H1 (cell line): ENCODE results near the gene FMNL1. TPM values are rescaled to one million over a fixed set of nuclear protein-coding genes. Genes with fewer than 3 reads are reported as not detected.

Experiments used
- CHD7 ChIP-seq: fragments of 300-600 bp; sonication (generic); IDR thresholded peaks from 2 replicates; pipeline ENCODE4 v1.7.1; 2012; ENCODE audit warnings: low read length, moderate library complexity, mild to moderate bottlenecking, inconsistent platforms; ENCODE audit not compliant: insufficient replicate concordance
- polyA plus RNA-seq, 7 experiments: library from polyadenylated mRNA; depleted of rRNA in 3 of 7; stranded (reverse) in 5 of 7; unstranded in 2 of 7; fragments of >200 nt in 5 of 7; fragments of 200-250 nt in 2 of 7; gene quantifications; 1 replicate in 5 of 7; 2 replicates in 1 of 7; 4 replicates in 1 of 7; pipeline versions ENCODE4 v1.2.1 to v1.2.3, GENCODE V29; 2011 to 2013; ENCODE audit warnings: missing spikeins in 2 of 7, mixed read lengths in 2 of 7
- total RNA-seq: library from RNA; stranded (reverse); fragmentation: NEBNext Ultra II Directional; extraction: Animal tissue kit (Norgen Biotek cat#: 25700); gene quantifications from 2 replicates; pipeline ENCODE4 v1.2.1, GENCODE V29; 2021

Gene FMNL1
- total and polyA plus RNA-seq, 2 of the 8 experiments (the other 6 are each of a cell fraction or from before 2014, with no cell fraction given), result 2.5 to 8.6 TPM

DNA sequence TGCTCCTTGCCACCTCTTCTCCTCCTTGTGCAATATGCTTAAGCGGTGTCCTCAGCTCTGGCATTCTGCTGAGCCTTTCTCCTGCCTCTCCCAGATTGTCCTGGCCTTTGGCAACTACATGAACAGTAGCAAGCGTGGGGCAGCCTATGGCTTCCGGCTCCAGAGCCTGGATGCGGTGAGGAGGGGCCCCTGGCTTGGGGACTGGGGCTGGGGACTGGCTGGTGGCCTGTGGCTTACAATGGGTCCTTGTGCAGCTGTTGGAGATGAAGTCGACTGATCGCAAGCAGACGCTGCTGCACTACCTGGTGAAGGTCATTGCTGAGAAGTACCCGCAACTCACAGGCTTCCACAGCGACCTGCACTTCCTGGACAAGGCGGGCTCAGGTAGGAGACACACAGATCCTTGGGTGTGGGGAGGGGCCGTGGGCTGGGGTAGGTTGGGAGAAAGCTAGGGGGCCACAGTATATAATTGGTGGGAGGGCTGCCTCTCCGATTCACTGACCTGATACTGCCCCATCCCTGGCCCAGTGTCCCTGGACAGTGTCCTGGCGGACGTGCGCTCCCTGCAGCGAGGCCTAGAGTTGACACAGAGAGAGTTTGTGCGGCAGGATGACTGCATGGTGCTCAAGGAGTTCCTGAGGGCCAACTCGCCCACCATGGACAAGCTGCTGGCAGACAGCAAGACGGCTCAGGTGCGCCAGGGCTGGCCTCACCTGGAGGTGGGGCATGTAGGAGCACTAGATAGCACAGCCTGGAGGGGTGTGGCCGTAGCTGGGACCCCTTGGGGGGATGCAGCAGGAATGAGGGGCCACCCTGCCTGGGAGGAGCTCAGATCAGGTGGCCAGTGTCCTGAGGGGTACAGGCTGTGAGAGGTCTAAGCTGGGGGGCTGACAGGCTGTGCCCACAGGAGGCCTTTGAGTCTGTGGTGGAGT is 23.3 kb downstream of the FMNL1 start (continued):
- no peak for TF ChIP-seq CHD7
- TF ChIP-seq, all 59 proteins: peak for 0
